Right lobe of liver (tissue), 4 donors: ENCODE results near the gene RUSF1.

ENCODE experiments used
- CTCF ChIP-seq, 4 donors: fragments of 200-600 bp in 3 of 4; fragments of 450-650 bp in 1 of 4; IDR thresholded peaks; one replicate each; pipeline versions ENCODE4 v1.5.1 to v1.8.0; 2016 to 2022; ENCODE audit warnings: antibody characterized with exemption in 4 of 4, mild to moderate bottlenecking in 2 of 4
- POLR2A ChIP-seq: fragments of 450-650 bp; IDR thresholded peaks from one replicate; pipeline ENCODE4 v1.6.1; 2017; ENCODE audit warnings: antibody characterized with exemption, mild to moderate bottlenecking
- donor health status: DM: no; HTN: no; CAD: no.
- donor health status: DM: no; HTN: no; CAD: no.
- donor health status: DM: no; HTN: yes; CAD: no.

- TF ChIP-seq POLR2A (no peak), CTCF (IDR thresholded peaks at IDR 0.05) (no peak)
Measured at GRCh38 chr16:31474773-31475738, 33.1 kb downstream of the RUSF1 start.
